ENCODE data around the gene NADSYN1.

NADSYN1 gene

GRCh38 chr11:71486320-71486719 lies 33.3 kb downstream of the NADSYN1 start:
- Histone ChIP-seq H3K4me1 (ENCODE audit: control insufficient read depth, insufficient read depth, low read length) (no peaks in the 10 kb centered on the region), H3K9me3 (ENCODE audit: control insufficient read depth, insufficient read depth, low read depth, low read length) (no peaks in the 10 kb centered on the region), H3K4me3 (ENCODE audit: low read depth, low read length) (no peak overlapping the region), H3K27ac (ENCODE audit: extremely low read depth, low read depth, low read length) (no peak overlapping the region), H3K36me3 (ENCODE audit: control insufficient read depth in 2 of 2, insufficient read depth in 1 of 2, low read length in 2 of 2) (peaks cover 4 to 69% of the 10 kb centered on the region in 2 experiments; a peak in 2 of 3 replicates)
- TF ChIP-seq ZNF10 (tag by site-specific recombination; IDR thresholded peaks at IDR 0.05) (no peak), EGR2 (tag by site-specific recombination; IDR thresholded peaks at IDR 0.05; ENCODE audit: low read depth) (peak; percentile 99), ZNF768 (tag by site-specific recombination; IDR thresholded peaks at IDR 0.05) (no peak), PBX3 (CRISPR knock-in tag; IDR thresholded peaks at IDR 0.05) (no peak), KLF17 (tag by site-specific recombination; IDR thresholded peaks at IDR 0.05) (no peak), ZBTB10 (tag by site-specific recombination; IDR thresholded peaks at IDR 0.05) (no peak), PATZ1 (tag by site-specific recombination; IDR thresholded peaks at IDR 0.05) (no peak), SCRT1 (tag by site-specific recombination; IDR thresholded peaks at IDR 0.05; ENCODE audit: borderline replicate concordance) (no peak), ZFHX2 (tag by site-specific recombination; conservative IDR thresholded peaks at IDR 0.05) (peak; percentile 91), ZNF366 (tag by site-specific recombination; conservative IDR thresholded peaks at IDR 0.05) (peak; percentile 93)
- CTCF ChIA-PET = no interaction called here
- POLR2A ChIA-PET = no interaction called here

GRCh38 chr11:71488681-71489270 lies 35.8 kb downstream of the NADSYN1 start:
- H3K27ac ChIP-seq (ENCODE audit: extremely low read depth, low read depth, low read length) = no peak overlapping the region
- ChIA-PET CTCF (interaction anchor here (0.7 kb wide), 1 partner anchor 101 kb away, joined by 5 read pairs; no protein-coding TSS in a partner anchor), POLR2A (no interaction called here)
- TF ChIP-seq ZSCAN23 (tag by site-specific recombination; IDR thresholded peaks at IDR 0.05) (no peak), SCRT2 (tag by site-specific recombination; IDR thresholded peaks at IDR 0.05) (peak; percentile 37; the same call in 1 of the 2 replicates), ZNF670 (tag by site-specific recombination; IDR thresholded peaks at IDR 0.05; ENCODE audit: low read depth) (no peak), ZNF529 (tag by site-specific recombination; IDR thresholded peaks at IDR 0.05; ENCODE audit: insufficient replicate concordance) (no peak), ZNF433 (tag by site-specific recombination; IDR thresholded peaks at IDR 0.05; ENCODE audit: low read depth) (no peak)
- H3K4me1 ChIP-seq (ENCODE audit: control insufficient read depth, insufficient read depth, low read length) = no peaks in the 10 kb centered on the region
- H3K4me3 ChIP-seq (ENCODE audit: low read depth, low read length) = no peak overlapping the region
- peaks cover 4 to 59% of the 10 kb centered on the region in 2 experiments; a peak in 2 of 3 replicates for H3K36me3 ChIP-seq (ENCODE audit: control insufficient read depth in 2 of 2, insufficient read depth in 1 of 2, low read length in 2 of 2)
- H3K9me3 ChIP-seq (ENCODE audit: control insufficient read depth, insufficient read depth, low read depth, low read length) = no peaks in the 10 kb centered on the region
